DND-41 (cell line): ENCODE data around the gene CDKN2AIP.

Experiments
- CTCF ChIP-seq: IDR thresholded peaks from 2 replicates; pipeline ENCODE4 v1.5.1; 2012; ENCODE audit warnings: borderline replicate concordance, low read length, moderate library complexity, mild to moderate bottlenecking; ENCODE audit not compliant: poor library complexity, severe bottlenecking; ENCODE audit errors: extremely low read depth
- EZH2 ChIP-seq: IDR thresholded peaks from 3 replicates; pipeline ENCODE4 v1.6.1; 2012; ENCODE audit warnings: borderline replicate concordance, low read depth, mild to moderate bottlenecking, moderate library complexity, low read length, inconsistent platforms; ENCODE audit not compliant: severe bottlenecking

GRCh38 chr4:183441276-183441675, 3.2 kb upstream of the CDKN2AIP start:
- no peak for TF ChIP-seq CTCF
- TF ChIP-seq EZH2 = no peak
